Astrocyte (in vitro differentiated cells and primary cell): ENCODE results near the gene DNAAF2. TPM values are rescaled to one million over a fixed set of nuclear protein-coding genes. Genes with fewer than 3 reads are reported as not detected.

ENCODE experiments used
- DNase-seq: peaks from one replicate; pipeline ENCODE4 v3.0.0-alpha.2; 2010; ENCODE audit warnings: low read depth
- FAIRE-seq: peaks from 2 replicates; lab custom pipeline; 2011; peaks lifted over from hg19 to GRCh38; lab: Jason Lieb, UNC
- H2AFZ ChIP-seq: 2 replicates; pipeline ENCODE4 v1.6.0; 2012; ENCODE audit warnings: low read depth, low read length, inconsistent platforms
- H3K27ac ChIP-seq: 2 replicates; pipeline ENCODE4 v1.5.1; 2011; ENCODE audit warnings: low read depth, low read length, inconsistent platforms
- H3K27me3 ChIP-seq: 2 replicates; pipeline ENCODE4 v1.6.0; 2011; ENCODE audit warnings: low read length, inconsistent platforms; ENCODE audit not compliant: insufficient read depth
- H3K36me3 ChIP-seq: 2 replicates; pipeline ENCODE4 v1.5.1; 2011; ENCODE audit warnings: low read length, inconsistent platforms; ENCODE audit not compliant: insufficient read depth
- H3K4me1 ChIP-seq: 2 replicates; pipeline ENCODE4 v1.5.1; 2011; ENCODE audit warnings: low read length, inconsistent platforms; ENCODE audit not compliant: insufficient read depth
- H3K4me2 ChIP-seq: 2 replicates; pipeline ENCODE4 v1.6.0; 2012; ENCODE audit warnings: low read length, inconsistent platforms
- H3K4me3 ChIP-seq: 2 replicates; pipeline ENCODE4 v1.5.1; 2011; ENCODE audit warnings: low read depth, mild to moderate bottlenecking, low read length, inconsistent platforms; ENCODE audit not compliant: insufficient read depth
- H3K79me2 ChIP-seq: 2 replicates; pipeline ENCODE4 v1.6.0; 2012; ENCODE audit warnings: mild to moderate bottlenecking, low read length, inconsistent platforms; ENCODE audit not compliant: insufficient read depth
- H3K9ac ChIP-seq: 2 replicates; pipeline ENCODE4 v1.6.0; 2012; ENCODE audit warnings: mild to moderate bottlenecking, low read length, inconsistent platforms
- H3K9me3 ChIP-seq: 2 replicates; pipeline ENCODE4 v1.5.1; 2012; ENCODE audit warnings: low read depth, mild to moderate bottlenecking, low read length, inconsistent platforms; ENCODE audit not compliant: insufficient read depth
- H4K20me1 ChIP-seq: 2 replicates; pipeline ENCODE4 v1.6.0; 2012; ENCODE audit warnings: low read length, inconsistent platforms; ENCODE audit not compliant: insufficient read depth
- H3K27ac Mint-ChIP-seq: one replicate; pipeline ENCODE4 v1.8.0; 2021; ENCODE audit warnings: mild to moderate bottlenecking, mixed read lengths; ENCODE audit not compliant: unreplicated experiment
- H3K27me3 Mint-ChIP-seq: one replicate; pipeline ENCODE4 v1.8.0; 2021; ENCODE audit warnings: low read depth, mixed read lengths; ENCODE audit not compliant: unreplicated experiment
- H3K36me3 Mint-ChIP-seq: one replicate; pipeline ENCODE4 v1.8.0; 2021; ENCODE audit warnings: low read depth, mixed read lengths; ENCODE audit not compliant: unreplicated experiment
- H3K4me1 Mint-ChIP-seq: one replicate; pipeline ENCODE4 v1.8.0; 2021; ENCODE audit warnings: low read depth, mixed read lengths; ENCODE audit not compliant: unreplicated experiment
- H3K4me3 Mint-ChIP-seq: one replicate; pipeline ENCODE4 v1.8.0; 2021; ENCODE audit warnings: mild to moderate bottlenecking, moderate library complexity, mixed read lengths; ENCODE audit not compliant: unreplicated experiment
- H3K9me3 Mint-ChIP-seq: one replicate; pipeline ENCODE4 v1.8.0; 2021; ENCODE audit warnings: mild to moderate bottlenecking, mixed read lengths; ENCODE audit not compliant: unreplicated experiment
- CTCF ChIP-seq: IDR thresholded peaks from 2 replicates; pipeline ENCODE4 v1.5.1; 2011; ENCODE audit warnings: low read depth, mild to moderate bottlenecking, inconsistent platforms, low read length, moderate library complexity; ENCODE audit not compliant: insufficient read depth
- EZH2 ChIP-seq: IDR thresholded peaks from 2 replicates; pipeline ENCODE4 v1.6.1; 2012; ENCODE audit warnings: mild to moderate bottlenecking, low read length, inconsistent platforms; ENCODE audit not compliant: insufficient read depth
- total RNA-seq: library from RNA; stranded (reverse); gene quantifications from 2 replicates; pipeline ENCODE4 v1.2.1, GENCODE V29; 2021

DNAAF2 gene
- total RNA-seq, 1 donor from 2014 or later = 10.7 TPM

GRCh38 chr14:49633640-49634546 is 1.2 kb downstream of the DNAAF2 start:
- H3K4me3 Mint-ChIP-seq = peak overlapping the region; percentile 96
- H2AFZ ChIP-seq = peak overlapping the region; percentile 96
- no peaks in the 10 kb centered on the region for H3K27me3 Mint-ChIP-seq
- peaks cover 6% of the 10 kb centered on the region for H3K36me3 Mint-ChIP-seq
- FAIRE-seq (no peak), DNase-seq (peak; percentile 89)
- H3K79me2 ChIP-seq = peaks cover 85% of the 10 kb centered on the region
- H3K4me3 ChIP-seq = peak overlapping the region; percentile 73
- peaks cover 12% of the 10 kb centered on the region for H3K4me1 Mint-ChIP-seq
- H3K4me2 ChIP-seq = peak overlapping the region; percentile 83
- peaks cover 49% of the 10 kb centered on the region for H4K20me1 ChIP-seq
- no peaks in the 10 kb centered on the region for H3K9me3 ChIP-seq
- peak overlapping the region; percentile 91 for H3K27ac ChIP-seq
- H3K27ac Mint-ChIP-seq = peak overlapping the region; percentile 92
- H3K9me3 Mint-ChIP-seq = no peaks in the 10 kb centered on the region
- H3K9ac ChIP-seq = peak overlapping the region; percentile 90
- no peaks in the 10 kb centered on the region for H3K27me3 ChIP-seq
- peaks cover 4% of the 10 kb centered on the region for H3K36me3 ChIP-seq
- H3K4me1 ChIP-seq = peaks cover 7% of the 10 kb centered on the region
- TF ChIP-seq EZH2 (no peak), CTCF (peak; percentile 46)

GRCh38 chr14:49623941-49624839 is 10.9 kb downstream of the DNAAF2 start:
- DNase-seq (no peak), FAIRE-seq (no peak)
- Histone ChIP-seq H3K27ac (no peak overlapping the region), H2AFZ (no peak overlapping the region), H3K27me3 (no peaks in the 10 kb centered on the region), H3K4me1 (peaks cover 16% of the 10 kb centered on the region), H4K20me1 (peaks cover 55% of the 10 kb centered on the region), H3K9ac (peak overlapping the region; percentile 15), H3K9me3 (no peaks in the 10 kb centered on the region), H3K4me2 (peak overlapping the region; percentile 99), H3K4me3 (no peak overlapping the region), H3K79me2 (peaks cover 80% of the 10 kb centered on the region), H3K36me3 (peaks cover 3% of the 10 kb centered on the region)
- peaks cover 3% of the 10 kb centered on the region for H3K36me3 Mint-ChIP-seq
- H3K27ac Mint-ChIP-seq = no peak overlapping the region
- TF ChIP-seq EZH2 (no peak), CTCF (no peak)
- H3K4me3 Mint-ChIP-seq = peak overlapping the region; percentile 98
- H3K4me1 Mint-ChIP-seq = peaks cover 10% of the 10 kb centered on the region
- H3K9me3 Mint-ChIP-seq = no peaks in the 10 kb centered on the region
- no peaks in the 10 kb centered on the region for H3K27me3 Mint-ChIP-seq
